ENCODE data around the gene NTM.
A peak's percentile ranks its signal among the peaks of the same experiment; 100 is the strongest.
"Not testable (repeated sequence)": the region's sequence is repeated elsewhere in the genome, so short reads cannot be mapped to it uniquely, and the experiment has no call there.

The NTM gene

GRCh38 chr11:131893988-131894387 lies 523.6 kb downstream of the NTM start:
- no peak for DNase-seq (ENCODE audit: low read depth)

DNA sequence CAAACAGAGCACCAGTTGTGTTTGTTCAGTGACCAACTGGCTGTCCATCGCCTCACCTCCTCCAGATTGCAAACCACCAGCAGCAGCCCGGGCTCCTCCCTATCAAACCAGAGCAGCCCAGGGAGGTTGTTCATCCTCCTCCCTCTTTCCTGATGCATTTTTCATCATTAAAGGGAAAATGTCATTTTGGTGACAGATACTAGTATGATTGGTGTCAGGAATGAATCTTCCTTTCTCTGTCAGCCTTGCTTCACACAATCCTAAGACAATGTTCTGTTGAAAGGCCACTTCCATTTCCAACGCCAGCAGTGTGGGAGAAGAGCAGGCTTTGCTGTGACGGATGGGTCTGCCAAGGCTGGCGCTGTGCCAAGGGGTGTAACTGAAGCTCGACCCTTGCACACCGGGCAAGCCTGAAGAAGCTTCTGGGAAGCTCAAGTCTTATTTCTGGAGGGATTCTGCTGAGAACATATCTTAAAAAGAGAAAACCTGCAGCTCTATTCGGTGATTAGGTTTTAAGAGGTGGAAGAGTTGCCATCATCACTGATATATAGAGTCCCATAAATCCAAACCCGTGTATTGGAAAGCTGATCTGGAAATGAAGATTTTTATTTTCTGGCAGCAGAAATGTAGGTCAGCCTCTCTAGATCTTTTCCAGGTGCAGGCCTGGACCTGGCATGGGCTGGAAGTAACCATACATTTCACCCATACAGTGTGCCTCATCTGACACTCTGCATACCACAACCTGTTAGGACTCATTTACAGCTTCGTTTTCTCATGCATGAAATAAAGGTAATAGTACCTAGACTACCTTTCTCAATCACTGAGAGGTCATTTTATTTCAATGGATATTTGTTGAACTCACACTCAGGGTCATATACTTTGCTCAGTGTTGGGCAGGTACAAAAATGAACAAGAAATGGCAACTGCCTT lies 524.5 kb downstream of the NTM start:
- DNase-seq (ENCODE audit: low read depth), result no peak

- DNase-seq (ENCODE audit: low read depth), result no peak
Measured at GRCh38 chr11:131895865-131896264, 525.5 kb downstream of the NTM start.

- DNase-seq (ENCODE audit: low read depth), result no peak
Measured at GRCh38 chr11:131896978-131897615, 526.7 kb downstream of the NTM start.

- peak; percentile 70 for DNase-seq (ENCODE audit: low read depth)
Measured at GRCh38 chr11:131897956-131898355, 527.5 kb downstream of the NTM start.

DNA sequence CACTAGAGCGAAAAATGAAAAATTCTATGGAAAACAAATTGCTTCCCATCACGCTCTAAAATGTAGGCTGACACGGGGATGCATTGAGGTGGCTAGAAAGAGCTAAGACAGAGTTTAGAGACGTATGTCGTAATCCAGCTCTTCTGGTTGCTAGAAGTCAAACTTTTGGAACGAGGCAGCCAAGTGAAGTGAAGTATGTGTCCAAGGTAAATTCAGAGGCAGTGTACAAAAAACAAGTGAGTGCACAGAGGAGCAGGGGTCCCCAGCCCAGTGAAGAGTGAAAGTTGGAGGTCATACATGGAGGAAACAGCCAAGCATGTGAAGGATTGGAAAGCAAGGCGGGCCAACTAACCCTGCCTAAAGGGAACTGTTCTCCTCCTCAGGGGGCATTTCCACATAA lies 528.5 kb downstream of the NTM start:
- DNase-seq (ENCODE audit: low read depth), result no peak

DNA sequence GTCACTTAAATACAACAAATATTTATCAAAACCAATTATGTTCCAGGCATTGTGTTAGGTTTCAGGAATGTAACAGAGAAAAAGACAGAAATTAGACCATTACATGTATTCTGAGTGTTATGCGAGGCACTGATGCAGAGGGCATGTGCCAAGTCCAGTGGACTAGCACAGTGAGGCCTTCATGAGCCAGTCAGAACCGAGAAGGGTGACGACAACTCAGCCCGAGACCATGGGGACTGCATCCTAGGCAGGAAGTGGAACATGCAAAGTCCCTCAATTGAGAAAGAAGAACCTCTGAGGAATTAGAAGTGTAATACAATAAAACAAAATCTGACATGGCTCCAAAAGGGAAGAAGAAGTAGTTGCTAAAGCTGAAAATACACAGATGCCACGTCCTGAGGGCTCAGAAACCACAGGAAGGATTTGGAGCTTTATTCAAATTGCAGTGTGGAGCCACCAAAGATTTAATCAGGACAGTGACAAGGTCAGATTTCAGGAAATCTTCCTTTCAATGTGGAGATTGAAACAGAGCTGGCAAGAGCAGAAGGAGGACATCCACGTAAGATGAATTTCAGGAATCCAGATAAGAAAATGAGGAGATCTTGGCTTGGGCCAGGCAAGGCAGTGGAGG lies 529.6 kb downstream of the NTM start:
- no peak for DNase-seq (ENCODE audit: low read depth)

GRCh38 chr11:131902421-131902820 lies 532.0 kb downstream of the NTM start:
- no peak for DNase-seq (ENCODE audit: low read depth)

DNA sequence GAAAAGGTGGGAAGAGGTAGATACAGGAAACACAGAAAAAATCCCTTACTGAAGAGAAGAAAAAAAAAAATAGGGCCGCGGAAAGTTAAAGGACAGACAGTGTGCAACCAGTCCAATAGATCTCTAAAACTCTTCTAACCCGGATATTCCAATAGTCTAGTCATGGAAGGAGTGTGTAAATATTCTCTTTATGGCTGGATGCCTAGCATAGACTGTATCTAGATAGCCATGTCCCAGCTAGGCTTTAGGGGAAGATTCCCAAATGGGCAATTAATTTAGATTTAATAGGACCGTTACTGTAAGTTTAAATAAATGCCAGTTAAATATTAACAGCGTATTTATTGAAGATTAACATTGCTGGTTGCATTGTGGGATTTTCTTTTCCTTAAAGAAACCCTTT lies 532.7 kb downstream of the NTM start:
- no peak for DNase-seq (ENCODE audit: low read depth)

DNA sequence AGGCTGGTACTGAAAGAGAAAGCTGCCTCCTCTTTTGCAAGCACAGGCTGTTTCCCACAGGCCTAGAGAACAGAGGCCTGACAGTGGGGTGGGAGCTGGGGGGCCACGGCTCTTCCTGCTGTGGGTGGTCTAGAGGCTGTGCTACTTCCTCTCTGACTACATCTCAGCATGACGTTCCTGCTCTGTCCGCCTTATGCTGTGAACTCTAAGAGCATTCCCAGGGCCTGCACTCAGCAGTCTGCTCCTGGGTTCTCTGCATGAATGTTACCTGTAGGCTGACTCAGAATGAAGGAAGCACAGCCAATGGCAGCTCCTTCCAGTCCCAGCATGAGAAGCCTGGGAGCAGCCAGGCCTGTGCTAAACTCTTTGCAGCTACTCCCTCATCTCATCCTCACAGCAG lies 534.3 kb downstream of the NTM start:
- peak; percentile 73 for DNase-seq (ENCODE audit: low read depth)

- DNase-seq (ENCODE audit: low read depth), result no peak
Measured at GRCh38 chr11:131906963-131907362, 536.5 kb downstream of the NTM start.

DNA sequence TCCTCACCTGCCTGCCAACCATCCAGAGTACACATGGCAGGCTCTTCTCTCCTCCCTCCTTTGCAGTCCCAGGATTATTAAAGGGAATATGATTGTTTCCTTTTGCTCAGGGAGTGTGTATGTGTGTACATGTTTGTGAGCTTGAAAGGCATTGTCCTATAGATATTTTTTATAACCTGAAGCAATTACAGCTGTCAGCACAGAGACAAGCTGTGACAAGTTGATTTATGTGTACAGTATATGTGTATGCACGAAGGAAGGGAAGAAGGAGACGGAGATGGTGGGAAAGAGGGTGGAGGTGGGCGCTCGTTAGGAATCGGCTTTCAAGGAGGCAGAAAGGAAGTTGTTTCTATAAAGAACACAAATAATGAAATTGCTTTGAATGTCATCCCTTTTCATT lies 537.0 kb downstream of the NTM start:
- no peak for DNase-seq (ENCODE audit: low read depth)

- no peak for DNase-seq (ENCODE audit: low read depth)
Measured at GRCh38 chr11:131908316-131908715, 537.9 kb downstream of the NTM start.

GRCh38 chr11:131909426-131910177 lies 539.2 kb downstream of the NTM start:
- DNase-seq (ENCODE audit: low read depth), result no peak

GRCh38 chr11:131910178-131910522 lies 539.7 kb downstream of the NTM start:
- no peak for DNase-seq (ENCODE audit: low read depth)

DNA sequence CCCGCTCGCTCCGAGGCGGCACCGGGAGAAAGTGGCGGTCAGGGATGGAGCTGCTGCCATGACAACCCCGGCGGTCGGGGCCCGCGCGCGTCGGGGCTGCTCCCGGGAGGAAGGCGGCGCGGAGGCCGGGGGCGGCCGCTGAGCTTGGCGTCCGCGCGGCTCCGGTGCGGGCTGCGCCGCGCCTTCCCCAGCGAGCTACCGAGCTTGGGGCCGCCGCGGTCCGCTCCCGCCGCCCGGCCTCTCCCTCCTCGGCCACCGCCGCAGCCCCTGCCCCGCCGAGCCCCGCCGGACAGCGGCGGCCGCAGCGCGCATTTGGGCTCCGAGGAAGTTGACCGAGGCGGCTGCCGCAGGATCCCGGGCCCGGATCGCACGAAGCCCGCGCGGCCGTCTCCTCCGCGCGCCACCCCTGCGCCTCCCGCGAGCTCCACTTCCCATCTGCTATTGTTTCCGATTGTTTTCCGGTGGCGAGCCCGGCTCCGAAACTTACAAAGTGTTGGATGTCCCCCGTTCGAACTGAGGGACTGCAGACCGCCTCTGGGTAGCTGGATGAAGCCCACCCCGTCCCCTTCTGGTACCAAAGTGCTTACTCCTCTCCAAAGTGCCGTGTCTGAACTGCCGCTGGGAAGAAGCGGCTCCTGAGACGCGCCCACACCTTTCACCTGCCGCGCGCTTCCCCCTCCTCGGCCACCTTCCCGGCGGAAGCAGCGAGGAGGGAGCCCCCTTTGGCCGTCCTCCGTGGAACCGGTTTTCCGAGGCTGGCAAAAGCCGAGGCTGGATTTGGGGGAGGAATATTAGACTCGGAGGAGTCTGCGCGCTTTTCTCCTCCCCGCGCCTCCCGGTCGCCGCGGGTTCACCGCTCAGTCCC lies 540.3 kb downstream of the NTM start:
- DNase-seq (ENCODE audit: low read depth), result no peak

- DNase-seq (ENCODE audit: low read depth), result not testable (repeated sequence)
Measured at GRCh38 chr11:131911388-131912032, 541.1 kb downstream of the NTM start.

- no peak for DNase-seq (ENCODE audit: low read depth)
Measured at GRCh38 chr11:131912134-131912533, 541.7 kb downstream of the NTM start.

GRCh38 chr11:131913267-131913666 lies 542.9 kb downstream of the NTM start:
- no peak for DNase-seq (ENCODE audit: low read depth)

DNA sequence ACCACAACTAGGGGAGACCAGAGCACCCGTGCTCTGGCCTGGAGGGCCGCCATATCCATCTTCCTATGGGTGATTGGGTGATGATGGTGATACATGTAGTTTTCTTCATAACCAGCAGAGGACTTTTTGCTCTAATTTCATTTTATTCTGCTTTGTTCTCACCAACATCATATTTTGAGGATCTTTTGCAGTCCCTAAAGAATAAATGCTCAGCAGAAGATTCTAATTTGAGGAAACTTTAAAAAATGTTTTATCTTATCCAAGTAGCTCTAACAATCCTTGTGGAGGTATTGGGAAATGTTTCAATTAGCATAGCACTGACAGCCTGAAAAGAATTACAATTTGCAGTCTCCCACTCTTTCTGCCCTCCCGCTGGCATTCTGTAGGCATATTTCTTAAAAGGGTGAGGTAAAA lies 544.0 kb downstream of the NTM start:
- no peak for DNase-seq (ENCODE audit: low read depth)

GRCh38 chr11:131916638-131917037 lies 546.2 kb downstream of the NTM start:
- DNase-seq (ENCODE audit: low read depth), result no peak

All from non-pigmented ciliary epithelial cell (primary cell).